ENCODE data around the gene LY6G5C. TPM values are rescaled to one million over a fixed set of nuclear protein-coding genes. Genes with fewer than 3 reads are reported as not detected.

Gene LY6G5C
- total RNA-seq, 1 experiment from 2014 or later = not detected

DNA sequence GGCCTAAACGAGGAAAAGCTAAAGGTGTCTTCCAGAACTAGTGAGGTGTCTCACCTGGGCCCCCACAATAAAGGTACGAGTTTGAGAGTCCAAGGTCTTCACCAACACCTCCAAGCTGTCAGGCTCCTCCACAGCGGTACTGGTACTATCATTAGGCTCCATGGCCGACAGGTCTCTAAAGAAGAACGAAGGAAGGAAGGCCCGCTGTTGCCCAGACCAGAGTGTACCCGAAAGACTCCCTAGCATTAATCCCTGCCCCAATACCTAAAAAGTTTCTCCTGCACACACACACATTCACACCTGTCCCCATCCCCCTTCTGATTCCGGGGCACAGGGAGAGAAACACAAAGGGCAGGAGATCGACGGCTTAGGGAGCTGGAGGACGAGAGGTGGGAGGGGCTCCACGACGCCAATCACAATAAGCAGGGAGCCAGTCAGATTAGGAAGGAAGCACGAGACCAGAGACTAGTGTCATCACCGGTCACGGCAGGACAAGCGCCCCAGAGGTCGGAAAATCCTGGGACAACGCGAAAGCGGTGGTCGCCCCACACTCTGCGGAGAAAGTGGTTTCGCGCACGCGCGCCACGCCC is 29.2 kb downstream of the LY6G5C start:
- H2AFZ ChIP-seq (ENCODE audit: low read length) = peak overlapping the region; percentile 25; the same call in 1 of the 2 replicates
- peak; percentile 81 for DNase-seq
- peak overlapping the region; percentile 89 for H3K9ac ChIP-seq (ENCODE audit: low read length)
- peaks cover 43% of the 10 kb centered on the region for H3K79me2 ChIP-seq (ENCODE audit: low read length)
- H3K4me3 ChIP-seq (ENCODE audit: low read length) = peak overlapping the region; percentile 84
- H3K27me3 ChIP-seq (ENCODE audit: low read length) = no peaks in the 10 kb centered on the region
- peaks cover 18% of the 10 kb centered on the region for H3K4me1 ChIP-seq (ENCODE audit: low read length)
- H3K9me3 ChIP-seq (ENCODE audit: low read length) = no peaks in the 10 kb centered on the region
- H4K20me1 ChIP-seq (ENCODE audit: insufficient read depth, low read depth, low read length) = no peaks in the 10 kb centered on the region
- H3K27ac ChIP-seq (ENCODE audit: low read length) = peak overlapping the region; percentile 89
- H3K9me2 ChIP-seq (replicated peaks; ENCODE audit: insufficient read depth, low read length) = no peaks in the 10 kb centered on the region
- peak overlapping the region; percentile 99 for H3K4me2 ChIP-seq (ENCODE audit: low read depth, low read length, poor library complexity, severe bottlenecking)
- peaks cover 13% of the 10 kb centered on the region; the same call in 1 of the 2 replicates for H3K36me3 ChIP-seq (ENCODE audit: insufficient read depth, low read length)

- H3K36me3 ChIP-seq (ENCODE audit: insufficient read depth, low read length) = peaks cover 21% of the 10 kb centered on the region; the same call in 1 of the 2 replicates
- no peak overlapping the region for H3K4me2 ChIP-seq (ENCODE audit: low read depth, low read length, poor library complexity, severe bottlenecking)
- H3K9me2 ChIP-seq (replicated peaks; ENCODE audit: insufficient read depth, low read length) = no peaks in the 10 kb centered on the region
- H3K27me3 ChIP-seq (ENCODE audit: low read length) = no peaks in the 10 kb centered on the region
- H2AFZ ChIP-seq (ENCODE audit: low read length) = no peak overlapping the region
- peaks cover 12% of the 10 kb centered on the region for H3K79me2 ChIP-seq (ENCODE audit: low read length)
- H3K9ac ChIP-seq (ENCODE audit: low read length) = no peak overlapping the region
- no peaks in the 10 kb centered on the region for H3K9me3 ChIP-seq (ENCODE audit: low read length)
- H3K4me1 ChIP-seq (ENCODE audit: low read length) = no peaks in the 10 kb centered on the region
- no peak for DNase-seq
- H3K27ac ChIP-seq (ENCODE audit: low read length) = no peak overlapping the region
- no peaks in the 10 kb centered on the region for H4K20me1 ChIP-seq (ENCODE audit: insufficient read depth, low read depth, low read length)
- H3K4me3 ChIP-seq (ENCODE audit: low read length) = no peak overlapping the region
These were observed 35.5 kb downstream of the LY6G5C start for GRCh38 chr6:31645325-31645724.

DNA sequence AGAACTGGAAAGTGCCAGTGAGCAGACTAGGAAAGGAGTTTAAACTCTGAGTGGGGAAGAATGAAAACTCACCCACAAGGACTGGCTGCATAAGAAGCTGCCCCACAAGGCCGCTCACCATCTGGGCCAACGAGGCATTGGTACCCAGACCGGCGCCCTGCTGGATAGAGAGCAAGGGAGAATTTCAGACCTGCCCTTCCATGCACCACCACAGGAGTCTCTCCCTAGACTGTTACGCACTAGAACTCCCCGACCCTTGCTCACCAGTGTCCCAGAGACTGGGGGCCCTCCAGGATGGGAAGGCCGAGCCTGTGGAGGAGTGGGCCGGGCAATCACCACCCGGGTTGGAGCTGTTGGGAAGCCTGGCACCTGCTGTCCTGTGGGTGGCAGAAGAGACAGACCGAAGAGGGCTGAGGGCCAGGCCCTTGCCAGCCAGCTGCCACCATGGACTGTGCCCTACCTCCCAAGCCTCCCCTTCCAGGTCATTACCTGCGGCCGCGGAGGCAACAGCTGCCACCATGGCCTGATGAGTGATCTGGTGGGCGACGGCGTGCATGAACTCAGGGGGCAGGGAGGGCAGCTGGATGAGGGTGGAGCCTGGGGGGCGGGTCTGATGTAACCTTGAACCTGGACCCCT is 36.9 kb downstream of the LY6G5C start:
- Histone ChIP-seq H3K36me3 (ENCODE audit: insufficient read depth, low read length) (peaks cover 21% of the 10 kb centered on the region; the same call in 1 of the 2 replicates), H3K4me3 (ENCODE audit: low read length) (no peak overlapping the region), H3K4me2 (ENCODE audit: low read depth, low read length, poor library complexity, severe bottlenecking) (no peak overlapping the region), H3K27me3 (ENCODE audit: low read length) (no peaks in the 10 kb centered on the region), H3K4me1 (ENCODE audit: low read length) (no peaks in the 10 kb centered on the region), H3K9ac (ENCODE audit: low read length) (no peak overlapping the region), H2AFZ (ENCODE audit: low read length) (no peak overlapping the region), H4K20me1 (ENCODE audit: insufficient read depth, low read depth, low read length) (no peaks in the 10 kb centered on the region), H3K27ac (ENCODE audit: low read length) (no peak overlapping the region), H3K9me2 (replicated peaks; ENCODE audit: insufficient read depth, low read length) (no peaks in the 10 kb centered on the region), H3K79me2 (ENCODE audit: low read length) (peaks cover under 1% of the 10 kb centered on the region), H3K9me3 (ENCODE audit: low read length) (no peaks in the 10 kb centered on the region)
- DNase-seq = no peak

GRCh38 chr6:31642798-31643570 is 37.9 kb downstream of the LY6G5C start:
- Histone ChIP-seq H3K9me3 (ENCODE audit: low read length) (no peaks in the 10 kb centered on the region), H3K4me2 (ENCODE audit: low read depth, low read length, poor library complexity, severe bottlenecking) (no peak overlapping the region), H2AFZ (ENCODE audit: low read length) (no peak overlapping the region), H3K36me3 (ENCODE audit: insufficient read depth, low read length) (peaks cover 20% of the 10 kb centered on the region; the same call in 1 of the 2 replicates), H3K4me3 (ENCODE audit: low read length) (no peak overlapping the region), H4K20me1 (ENCODE audit: insufficient read depth, low read depth, low read length) (peaks cover 3% of the 10 kb centered on the region; the same call in 1 of the 2 replicates), H3K27me3 (ENCODE audit: low read length) (no peaks in the 10 kb centered on the region), H3K9ac (ENCODE audit: low read length) (no peak overlapping the region), H3K27ac (ENCODE audit: low read length) (no peak overlapping the region), H3K79me2 (ENCODE audit: low read length) (no peaks in the 10 kb centered on the region), H3K9me2 (replicated peaks; ENCODE audit: insufficient read depth, low read length) (no peaks in the 10 kb centered on the region), H3K4me1 (ENCODE audit: low read length) (peaks cover 5% of the 10 kb centered on the region)
- no peak for DNase-seq

- Histone ChIP-seq H3K4me2 (ENCODE audit: low read depth, low read length, poor library complexity, severe bottlenecking) (no peak overlapping the region), H3K36me3 (ENCODE audit: insufficient read depth, low read length) (peaks cover 32% of the 10 kb centered on the region), H3K4me1 (ENCODE audit: low read length) (peaks cover 22% of the 10 kb centered on the region), H4K20me1 (ENCODE audit: insufficient read depth, low read depth, low read length) (peaks cover 4% of the 10 kb centered on the region; the same call in 1 of the 2 replicates), H2AFZ (ENCODE audit: low read length) (no peak overlapping the region), H3K9ac (ENCODE audit: low read length) (no peak overlapping the region), H3K79me2 (ENCODE audit: low read length) (no peaks in the 10 kb centered on the region), H3K9me3 (ENCODE audit: low read length) (no peaks in the 10 kb centered on the region), H3K9me2 (replicated peaks; ENCODE audit: insufficient read depth, low read length) (no peaks in the 10 kb centered on the region), H3K27me3 (ENCODE audit: low read length) (no peaks in the 10 kb centered on the region), H3K27ac (ENCODE audit: low read length) (no peak overlapping the region), H3K4me3 (ENCODE audit: low read length) (no peak overlapping the region)
- no peak for DNase-seq
These were observed 39.5 kb downstream of the LY6G5C start for GRCh38 chr6:31641370-31641769.

DNA sequence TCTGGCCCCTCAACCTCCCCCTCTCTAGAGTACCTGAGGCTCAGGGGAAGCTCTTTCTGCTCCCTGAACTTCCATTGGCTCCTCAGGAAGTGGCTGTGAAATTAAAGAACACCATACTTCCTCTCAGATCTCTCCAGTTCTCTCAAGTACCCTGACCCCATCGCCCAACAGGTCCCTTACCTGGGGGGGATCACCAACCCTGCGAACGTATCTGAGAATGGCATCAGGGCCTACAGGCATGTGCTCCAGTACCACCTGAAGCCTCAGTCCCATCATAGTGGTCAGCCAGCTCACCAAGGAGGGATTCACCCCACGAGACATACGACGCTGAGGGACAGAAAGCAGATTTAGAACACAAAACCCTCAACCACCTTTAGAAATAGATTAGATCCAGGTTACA is 40.3 kb downstream of the LY6G5C start:
- peaks cover 39% of the 10 kb centered on the region for H3K36me3 ChIP-seq (ENCODE audit: insufficient read depth, low read length)
- no peaks in the 10 kb centered on the region for H3K9me2 ChIP-seq (replicated peaks; ENCODE audit: insufficient read depth, low read length)
- H3K9ac ChIP-seq (ENCODE audit: low read length) = no peak overlapping the region
- no peaks in the 10 kb centered on the region for H3K79me2 ChIP-seq (ENCODE audit: low read length)
- H2AFZ ChIP-seq (ENCODE audit: low read length) = no peak overlapping the region
- no peaks in the 10 kb centered on the region for H3K27me3 ChIP-seq (ENCODE audit: low read length)
- H3K9me3 ChIP-seq (ENCODE audit: low read length) = no peaks in the 10 kb centered on the region
- no peak overlapping the region for H3K4me3 ChIP-seq (ENCODE audit: low read length)
- peaks cover 29% of the 10 kb centered on the region for H3K4me1 ChIP-seq (ENCODE audit: low read length)
- peaks cover 7% of the 10 kb centered on the region; the same call in 1 of the 2 replicates for H4K20me1 ChIP-seq (ENCODE audit: insufficient read depth, low read depth, low read length)
- H3K4me2 ChIP-seq (ENCODE audit: low read depth, low read length, poor library complexity, severe bottlenecking) = no peak overlapping the region
- no peak overlapping the region for H3K27ac ChIP-seq (ENCODE audit: low read length)
- no peak for DNase-seq

GRCh38 chr6:31639449-31639861 is 41.4 kb downstream of the LY6G5C start:
- H3K9me3 ChIP-seq (ENCODE audit: low read length) = no peaks in the 10 kb centered on the region
- peak overlapping the region; percentile 91; the same call in 1 of the 2 replicates for H3K27ac ChIP-seq (ENCODE audit: low read length)
- H3K9ac ChIP-seq (ENCODE audit: low read length) = no peak overlapping the region
- no peak overlapping the region for H3K4me3 ChIP-seq (ENCODE audit: low read length)
- no peak for DNase-seq
- H3K4me1 ChIP-seq (ENCODE audit: low read length) = peaks cover 40% of the 10 kb centered on the region
- no peak overlapping the region for H2AFZ ChIP-seq (ENCODE audit: low read length)
- no peaks in the 10 kb centered on the region for H3K79me2 ChIP-seq (ENCODE audit: low read length)
- H3K36me3 ChIP-seq (ENCODE audit: insufficient read depth, low read length) = peaks cover 46% of the 10 kb centered on the region
- H3K9me2 ChIP-seq (replicated peaks; ENCODE audit: insufficient read depth, low read length) = no peaks in the 10 kb centered on the region
- H4K20me1 ChIP-seq (ENCODE audit: insufficient read depth, low read depth, low read length) = peaks cover 10% of the 10 kb centered on the region; the same call in 1 of the 2 replicates
- H3K4me2 ChIP-seq (ENCODE audit: low read depth, low read length, poor library complexity, severe bottlenecking) = no peak overlapping the region
- no peaks in the 10 kb centered on the region for H3K27me3 ChIP-seq (ENCODE audit: low read length)

- Histone ChIP-seq H2AFZ (ENCODE audit: low read length) (no peak overlapping the region), H3K9me3 (ENCODE audit: low read length) (no peaks in the 10 kb centered on the region), H3K36me3 (ENCODE audit: insufficient read depth, low read length) (peaks cover 50% of the 10 kb centered on the region), H3K27me3 (ENCODE audit: low read length) (no peaks in the 10 kb centered on the region), H3K79me2 (ENCODE audit: low read length) (no peaks in the 10 kb centered on the region), H3K27ac (ENCODE audit: low read length) (peak overlapping the region; percentile 91), H4K20me1 (ENCODE audit: insufficient read depth, low read depth, low read length) (peaks cover 14% of the 10 kb centered on the region; the same call in 1 of the 2 replicates), H3K9ac (ENCODE audit: low read length) (no peak overlapping the region), H3K4me3 (ENCODE audit: low read length) (no peak overlapping the region), H3K4me1 (ENCODE audit: low read length) (peaks cover 44% of the 10 kb centered on the region), H3K9me2 (replicated peaks; ENCODE audit: insufficient read depth, low read length) (no peaks in the 10 kb centered on the region), H3K4me2 (ENCODE audit: low read depth, low read length, poor library complexity, severe bottlenecking) (no peak overlapping the region)
- DNase-seq = no peak
These were observed 41.8 kb downstream of the LY6G5C start for GRCh38 chr6:31639043-31639442.
